Stimulated activated CD8-positive, alpha-beta memory T cell treated with anti-CD3 and anti-CD28 coated beads, Interleukin-4, amount 100 ng/mL, for 4 hours (primary cell): ENCODE measurements around the gene DNM1.
"Not testable (repeated sequence)": the region's sequence is repeated elsewhere in the genome, so short reads cannot be mapped to it uniquely, and the experiment has no call there.

Experiments used
- DNase-seq, 2 donors: peaks; one replicate each; pipeline ENCODE4 v3.0.0-alpha.2; 2020; ENCODE audit warnings: low read depth in 2 of 2, low spot score in 1 of 2

Gene DNM1

DNA sequence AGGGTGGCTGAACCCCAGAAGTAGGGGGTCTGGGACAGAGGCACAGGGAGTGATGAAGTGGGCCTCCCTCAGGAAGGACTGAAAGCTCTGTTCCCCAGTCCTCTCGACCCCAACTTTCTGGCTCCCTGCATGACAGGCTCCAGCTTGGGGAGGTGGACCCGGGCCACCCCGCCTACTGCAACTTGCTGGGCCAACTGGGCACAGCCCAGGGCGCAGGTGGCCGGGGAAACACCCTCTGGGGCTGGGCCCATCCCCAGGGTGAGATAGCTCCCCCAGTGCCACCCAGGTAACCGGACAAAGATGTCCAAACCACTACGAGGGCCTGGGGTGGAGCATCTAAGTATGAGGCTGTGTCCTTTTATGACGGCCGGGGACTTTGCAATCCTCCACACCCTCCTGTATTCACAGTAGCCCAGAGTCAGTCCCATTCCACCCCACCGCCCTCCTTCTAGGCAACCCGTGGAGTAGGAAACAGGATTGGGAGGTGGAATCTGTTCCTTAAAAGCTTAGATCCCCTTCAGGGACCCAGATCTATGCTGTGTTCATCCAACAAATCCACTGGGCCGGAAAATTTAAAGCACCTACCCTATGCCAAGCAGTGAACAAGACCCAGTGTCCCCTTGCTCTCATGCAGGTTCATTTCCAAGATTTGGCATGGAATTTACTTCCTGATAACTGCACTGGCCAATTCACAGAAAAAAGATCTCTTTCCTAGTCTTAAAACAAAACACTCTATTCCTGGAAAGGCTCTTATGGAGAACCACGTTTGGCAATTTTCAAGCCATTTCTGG is 19.9 kb downstream of the DNM1 start:
- DNase-seq: no peak

DNA sequence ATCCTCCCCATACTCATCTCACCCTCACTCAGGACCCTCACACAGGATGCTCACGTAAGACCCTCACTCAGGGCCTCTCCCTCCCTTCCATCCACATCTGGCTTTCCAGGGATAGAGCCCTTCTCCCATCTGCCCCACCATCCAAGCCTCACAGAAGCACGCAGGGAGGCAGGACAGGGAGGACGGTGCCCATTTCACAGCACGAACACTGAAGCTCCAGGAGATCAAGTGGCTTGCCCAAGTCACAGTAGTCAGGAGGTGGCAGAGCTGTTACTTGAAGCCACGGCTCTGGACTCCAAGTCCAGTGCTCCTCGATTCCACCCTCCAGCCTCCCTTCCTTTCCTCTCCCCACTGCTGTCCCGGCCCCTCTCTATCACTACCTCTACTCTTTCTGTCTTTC is 21.7 kb downstream of the DNM1 start:
- DNase-seq: no peak

DNA sequence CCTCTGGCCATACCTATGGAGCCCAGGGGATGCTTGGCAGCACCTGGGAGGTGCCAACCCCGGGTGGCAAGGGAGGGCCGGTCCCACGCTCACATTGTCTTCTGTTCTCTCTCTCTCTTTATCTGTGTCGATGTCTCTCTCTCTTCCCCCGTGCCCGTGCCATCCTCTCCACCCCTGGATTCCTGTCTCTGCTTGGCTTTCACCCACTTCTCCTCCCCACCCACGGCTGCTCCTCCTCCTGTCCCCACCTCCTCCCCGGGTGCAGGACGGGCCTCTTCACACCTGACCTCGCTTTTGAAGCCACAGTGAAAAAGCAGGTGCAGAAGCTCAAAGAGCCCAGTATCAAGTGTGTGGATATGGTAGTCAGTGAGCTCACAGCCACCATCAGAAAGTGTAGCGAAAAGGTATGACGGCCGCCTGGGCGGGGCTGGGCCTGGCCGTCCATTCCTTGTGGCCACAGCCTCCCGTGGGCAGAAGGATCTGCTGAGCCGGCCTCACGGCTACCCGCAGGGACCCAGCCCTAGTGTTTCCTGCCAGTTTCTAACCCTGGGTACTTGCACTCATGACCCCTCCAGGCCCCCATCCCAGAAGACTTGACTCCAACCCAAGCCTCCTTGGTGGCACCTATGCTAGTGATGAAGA is 22.7 kb downstream of the DNM1 start:
- no peak for DNase-seq

DNA sequence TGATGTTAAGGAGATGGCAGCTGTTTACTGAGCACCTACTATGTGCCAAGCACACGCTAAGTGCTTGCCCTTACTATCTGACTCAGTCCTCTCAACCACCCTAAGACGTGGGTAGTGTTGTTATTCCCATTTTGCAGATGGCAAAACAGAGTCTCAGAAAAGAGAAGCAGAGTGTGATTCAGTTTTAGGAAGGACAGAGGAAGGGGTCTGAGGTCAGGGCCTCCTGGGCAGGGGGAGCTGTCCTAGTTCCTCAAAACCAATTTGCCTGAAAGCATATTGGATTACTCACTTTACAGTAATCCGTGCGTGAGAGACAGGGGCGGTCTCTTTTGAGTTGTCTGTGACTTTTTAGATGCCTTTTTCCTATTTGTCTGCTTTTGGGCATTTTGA is 23.2 kb downstream of the DNM1 start:
- DNase-seq: no peak

DNA sequence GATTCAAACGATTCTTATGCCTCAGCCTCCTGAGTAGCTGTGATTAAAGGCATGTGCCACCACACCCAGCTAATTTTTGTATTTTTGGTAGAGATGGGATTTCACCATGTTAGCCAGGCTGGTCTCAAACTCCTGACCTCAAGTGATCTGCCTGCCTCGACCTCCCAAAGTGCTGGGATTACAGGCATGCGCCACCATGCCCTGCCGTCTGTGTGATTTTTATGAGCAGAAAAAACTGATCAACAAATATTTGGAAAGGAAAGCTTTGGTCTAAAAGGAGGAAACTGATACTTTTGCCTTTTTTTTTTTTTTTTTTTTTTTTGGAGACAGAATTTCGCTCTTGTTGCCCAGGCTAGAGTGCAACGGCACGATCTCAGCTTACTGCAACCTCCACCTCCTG is 27.7 kb downstream of the DNM1 start:
- not testable (repeated sequence) for DNase-seq

DNA sequence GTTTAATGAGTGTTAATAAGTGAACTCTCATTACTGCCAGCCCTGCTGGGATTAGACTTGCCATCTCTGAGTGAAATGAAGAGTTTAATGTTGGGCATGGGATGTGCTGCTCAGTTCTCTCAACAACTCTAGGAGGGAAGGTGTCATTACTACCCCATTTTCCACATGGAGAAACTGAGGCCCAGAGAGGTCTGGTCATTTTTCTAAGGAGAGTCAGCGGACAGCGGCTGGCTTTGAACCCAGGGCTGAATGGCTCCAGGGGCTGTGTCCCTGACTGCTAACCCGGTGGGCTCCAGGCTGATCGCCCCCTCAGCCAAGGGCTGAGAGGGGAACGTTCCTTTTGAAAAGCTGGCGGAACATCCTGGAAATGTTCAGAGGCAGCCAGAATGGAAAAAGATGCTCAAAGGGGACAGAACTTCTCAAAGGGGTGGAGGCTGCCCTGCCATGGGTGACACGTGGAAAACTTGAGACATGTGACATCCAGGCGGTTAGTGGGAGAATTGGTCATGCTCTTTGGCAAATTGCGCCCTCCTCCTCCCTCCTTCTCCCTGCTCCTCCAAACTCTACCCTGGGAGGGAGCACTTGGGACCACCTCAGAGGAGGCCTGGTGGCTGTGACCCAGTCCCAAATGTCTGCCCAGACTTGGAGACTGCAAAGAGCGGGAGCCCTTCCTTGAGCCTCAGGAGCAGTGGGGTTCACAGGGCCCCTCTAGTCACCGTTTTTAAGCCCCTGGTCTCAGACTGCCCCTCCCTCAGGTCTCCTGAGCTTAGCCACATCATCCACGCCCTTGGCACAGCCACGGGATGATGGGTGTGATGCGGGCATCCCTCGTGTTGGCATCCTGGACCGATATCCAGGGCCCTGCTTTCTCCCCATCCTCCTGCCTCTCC is 28.7 kb downstream of the DNM1 start:
- no peak for DNase-seq

DNA sequence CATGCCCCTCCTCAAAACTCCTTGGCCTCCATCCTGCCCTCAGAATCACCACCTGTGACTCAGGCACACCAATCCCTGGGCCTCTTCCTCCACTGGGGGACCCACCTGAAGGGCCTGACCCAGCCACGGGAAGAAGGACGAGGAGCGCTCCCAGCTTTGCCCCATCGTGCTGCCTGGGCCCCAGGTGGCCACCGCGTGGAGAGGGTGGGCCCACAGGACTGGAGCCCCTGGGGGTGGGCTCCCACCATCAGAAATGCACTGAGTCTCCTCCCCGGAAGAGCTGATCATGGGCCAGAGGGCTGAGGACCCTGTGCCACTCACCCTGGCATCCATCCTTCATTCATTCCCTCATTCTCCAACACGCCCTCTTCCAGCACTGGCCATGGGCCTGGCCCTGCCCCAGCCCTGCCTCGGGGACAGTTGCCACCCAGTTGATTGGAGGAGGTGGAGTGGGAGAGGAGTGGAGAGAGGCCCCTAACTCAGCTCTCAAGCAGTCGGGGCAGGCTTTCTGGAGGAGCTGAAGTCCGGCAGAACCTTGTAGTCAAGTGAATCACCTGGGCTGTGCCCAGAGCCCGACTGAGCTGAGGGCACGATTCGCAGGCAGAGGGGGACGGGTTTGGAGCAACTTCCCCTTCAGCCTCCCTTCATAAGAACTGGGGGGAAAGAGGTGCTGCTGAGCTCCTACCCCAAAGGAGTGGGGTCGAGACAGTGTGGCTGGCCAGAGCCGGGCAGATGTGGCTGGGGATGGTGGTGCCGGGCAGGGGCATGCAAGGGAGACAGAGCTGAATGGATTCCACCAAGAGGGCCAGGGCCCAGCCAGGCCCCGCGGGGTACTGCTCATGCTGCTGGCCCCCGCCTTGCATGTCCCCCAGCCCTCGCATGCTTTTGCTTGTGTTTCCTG is 29.6 kb downstream of the DNM1 start:
- DNase-seq: no peak

DNA sequence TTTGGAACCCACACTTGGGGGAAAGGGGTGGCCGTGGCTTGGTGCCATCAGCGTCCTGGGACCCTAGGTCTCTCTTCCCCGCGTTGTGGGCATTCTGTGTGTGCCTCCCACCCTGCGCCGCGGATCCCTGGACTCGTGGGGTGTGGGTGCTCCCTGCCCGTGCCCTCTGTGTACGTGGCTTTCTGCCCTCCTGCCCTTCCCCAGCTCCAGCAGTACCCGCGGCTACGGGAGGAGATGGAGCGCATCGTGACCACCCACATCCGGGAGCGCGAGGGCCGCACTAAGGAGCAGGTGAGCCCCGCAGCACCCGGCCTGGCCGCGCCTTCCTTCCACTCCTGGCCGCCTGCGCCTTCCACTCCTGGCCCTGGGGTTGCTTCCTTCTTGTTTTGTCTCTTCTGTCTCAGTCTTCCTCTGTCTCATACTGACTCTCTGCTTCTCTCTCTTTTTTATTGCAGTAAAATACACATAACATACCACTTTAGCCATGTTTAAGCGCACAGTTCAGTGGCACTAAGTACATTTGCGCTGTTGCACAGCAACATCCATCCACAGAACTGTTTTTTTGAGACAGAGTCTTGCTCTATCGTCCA is 30.7 kb downstream of the DNM1 start:
- no peak for DNase-seq

DNA sequence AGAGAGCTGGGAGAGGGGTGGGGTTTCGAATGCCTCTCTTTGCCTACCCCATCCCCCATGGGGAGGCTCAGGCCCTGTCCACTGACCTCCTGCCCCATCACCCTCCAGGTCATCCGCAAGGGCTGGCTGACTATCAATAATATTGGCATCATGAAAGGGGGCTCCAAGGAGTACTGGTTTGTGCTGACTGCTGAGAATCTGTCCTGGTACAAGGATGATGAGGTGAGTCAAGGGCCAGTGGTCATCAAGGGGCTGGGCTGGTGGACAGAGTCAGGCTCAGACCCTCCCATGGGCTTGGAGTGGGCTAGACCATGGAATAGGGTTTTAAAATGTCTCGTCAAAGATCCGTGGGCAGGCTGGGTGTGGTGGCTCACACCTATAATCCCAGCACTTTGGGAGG is 38.9 kb downstream of the DNM1 start:
- DNase-seq: no peak

DNA sequence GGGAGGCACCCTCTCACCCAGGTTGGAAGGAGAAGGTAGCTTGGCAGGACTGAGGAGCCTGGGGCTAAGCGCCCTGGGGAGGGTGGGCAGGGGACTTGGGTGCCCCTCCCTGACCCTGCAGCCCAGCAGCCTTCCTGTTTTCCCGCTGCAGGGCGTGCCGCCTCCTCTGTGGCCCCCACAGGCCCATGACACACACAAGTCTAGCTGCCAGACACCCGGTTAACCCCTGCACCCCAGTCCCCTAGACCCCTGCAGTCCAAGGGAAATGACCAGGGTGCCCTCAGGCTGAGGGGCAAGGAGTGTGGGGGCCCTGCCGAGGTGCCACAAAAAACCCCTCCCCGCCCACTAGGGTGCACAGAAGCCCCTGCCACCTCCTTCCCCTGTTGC is 39.6 kb downstream of the DNM1 start:
- DNase-seq: no peak

DNA sequence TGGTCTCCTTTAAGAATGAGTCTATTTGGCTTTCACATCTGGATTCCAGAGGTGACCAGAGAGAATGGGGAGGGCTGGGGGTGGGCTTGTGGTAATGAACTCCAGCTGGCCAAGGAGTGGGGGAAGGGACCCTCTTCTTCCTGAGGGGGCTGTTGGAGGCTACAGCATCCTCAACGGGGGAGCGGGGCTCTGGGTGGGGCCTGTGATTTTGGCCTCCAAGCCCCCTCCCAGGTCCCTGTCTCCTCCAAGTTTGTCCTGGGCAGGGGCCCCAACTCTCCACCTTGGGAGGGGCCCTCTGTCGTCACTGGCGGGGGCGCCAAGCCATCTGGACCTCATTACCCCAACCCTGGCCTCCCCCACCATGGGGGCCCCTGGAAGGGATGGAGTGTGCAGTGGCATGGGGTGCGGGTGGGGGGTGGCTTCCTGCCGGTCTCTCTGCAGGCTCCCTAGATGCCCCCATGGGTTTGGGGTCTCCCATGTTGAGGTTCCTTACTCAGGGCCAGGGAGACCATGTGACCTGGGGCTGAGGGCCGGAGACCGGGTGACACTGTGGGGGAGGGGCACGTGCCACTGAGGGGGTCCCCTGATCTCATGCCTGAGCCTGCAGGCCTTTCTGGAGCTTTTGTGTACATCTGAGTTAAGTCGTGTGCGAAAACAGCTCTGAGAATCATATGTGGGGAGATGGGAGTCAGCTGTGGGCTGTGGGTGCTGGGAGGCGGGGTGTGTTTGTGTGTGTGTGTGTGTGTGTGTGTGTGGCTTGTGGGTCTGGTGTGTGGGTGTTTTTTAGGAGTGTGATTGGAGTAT is 40.2 kb downstream of the DNM1 start:
- DNase-seq: no peak

DNA sequence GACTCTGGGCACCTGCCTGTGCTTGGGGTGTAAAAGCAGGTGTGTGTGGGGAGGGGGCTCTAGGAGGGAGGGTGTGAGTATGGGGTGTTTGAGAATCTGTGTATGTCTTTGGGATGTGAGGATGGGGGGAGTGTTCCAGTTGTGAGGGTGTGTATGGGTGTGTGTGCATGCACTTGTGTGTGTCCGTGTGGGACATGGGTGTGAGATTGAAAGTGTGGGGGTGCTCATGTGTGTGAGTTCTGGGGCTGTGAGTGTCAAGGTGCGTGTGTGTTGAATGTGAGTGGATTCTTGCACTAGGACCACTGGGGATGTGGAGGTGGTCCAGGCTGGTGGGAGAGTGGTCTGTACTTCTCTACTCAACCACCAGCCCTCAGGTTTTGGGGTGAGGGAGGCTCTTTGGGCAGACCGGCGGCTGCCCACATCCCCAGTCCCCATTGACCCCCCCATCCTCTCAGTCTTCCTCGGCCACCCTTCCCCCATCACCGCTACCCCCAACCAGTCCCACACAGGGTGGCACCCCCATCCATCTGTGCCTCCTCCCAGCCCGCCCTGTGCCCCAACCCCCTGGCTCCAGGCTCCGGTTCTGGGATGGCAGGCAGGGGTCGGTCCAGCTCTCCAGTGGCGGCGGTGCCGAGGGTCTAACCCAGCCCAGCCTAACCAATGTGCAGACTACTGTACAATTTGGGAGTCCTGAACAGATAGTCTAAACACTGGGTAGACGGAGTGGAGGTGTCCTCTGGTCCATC is 41.1 kb downstream of the DNM1 start:
- DNase-seq: no peak

DNA sequence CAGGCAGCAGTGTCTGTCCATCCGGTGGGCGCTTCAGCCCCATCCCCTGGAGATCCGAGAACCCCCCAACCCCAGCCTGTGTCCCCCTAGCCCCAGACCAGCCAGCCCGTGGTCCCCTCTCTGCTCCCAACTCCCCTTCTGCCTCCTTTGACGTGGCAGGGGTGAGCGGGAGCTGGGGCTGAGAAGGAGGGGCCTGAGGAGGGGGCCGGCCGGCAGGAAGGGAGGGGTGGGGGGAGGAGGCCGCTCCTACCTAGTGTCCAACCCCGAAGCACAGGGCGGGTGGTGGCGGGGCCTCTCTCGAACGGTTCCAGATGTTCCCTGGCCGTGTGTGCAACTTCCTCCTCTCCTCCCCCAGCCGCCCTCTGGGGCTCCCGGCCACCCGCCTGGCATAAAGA is 41.7 kb downstream of the DNM1 start:
- no peak for DNase-seq

DNA sequence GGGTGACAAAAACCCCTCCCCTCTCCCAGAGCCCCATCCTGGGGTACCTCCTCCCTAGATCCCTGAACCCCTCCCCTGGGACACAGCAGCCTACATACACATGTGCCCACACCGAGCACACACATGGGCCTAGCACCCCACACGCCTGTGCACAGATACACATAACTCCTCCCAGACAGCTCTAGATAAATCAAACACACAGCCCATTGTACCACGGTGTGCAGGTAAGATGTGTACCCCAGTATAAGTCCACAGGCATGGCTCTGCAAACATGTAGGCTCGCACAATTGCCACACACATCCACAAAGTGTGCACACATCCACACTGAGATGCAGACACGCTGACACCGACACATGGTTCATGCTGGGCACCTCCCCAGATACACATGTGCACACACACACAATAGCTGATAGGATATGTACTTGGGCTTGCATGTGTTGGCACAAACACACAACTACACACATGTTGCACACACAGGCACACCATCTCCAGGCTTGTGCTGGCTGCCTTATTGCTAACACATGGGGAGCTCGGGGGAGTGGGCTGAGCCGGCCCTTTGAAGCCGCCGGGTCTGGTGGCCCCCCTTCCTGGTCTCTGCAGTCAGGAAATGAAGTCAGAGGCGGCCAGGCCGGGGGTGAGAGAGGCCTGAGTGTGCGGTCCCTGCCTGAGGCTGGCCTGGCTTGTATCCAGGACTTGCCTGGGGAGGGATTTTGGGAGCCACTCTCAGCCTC is 42.4 kb downstream of the DNM1 start:
- no peak for DNase-seq

DNA sequence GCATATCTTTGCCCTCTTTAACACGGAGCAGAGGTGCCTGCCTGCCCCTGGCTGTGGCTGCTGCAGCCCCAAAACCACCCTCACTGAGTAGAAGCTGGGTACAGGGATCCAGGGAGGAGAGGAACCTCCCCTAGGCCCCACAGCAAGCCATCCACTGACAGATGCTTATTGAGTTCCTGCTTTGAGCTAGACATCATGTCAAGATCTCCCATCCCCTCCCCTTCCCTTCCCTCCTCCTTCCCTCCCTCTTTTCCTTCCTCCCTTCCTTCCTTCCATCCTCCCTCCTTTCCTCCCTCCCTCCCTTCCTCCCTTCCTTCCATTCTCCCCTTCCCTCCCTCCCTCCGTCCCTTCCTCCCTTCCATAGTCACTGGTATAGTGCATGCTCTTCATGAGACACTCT is 43.3 kb downstream of the DNM1 start:
- DNase-seq: no peak

DNA sequence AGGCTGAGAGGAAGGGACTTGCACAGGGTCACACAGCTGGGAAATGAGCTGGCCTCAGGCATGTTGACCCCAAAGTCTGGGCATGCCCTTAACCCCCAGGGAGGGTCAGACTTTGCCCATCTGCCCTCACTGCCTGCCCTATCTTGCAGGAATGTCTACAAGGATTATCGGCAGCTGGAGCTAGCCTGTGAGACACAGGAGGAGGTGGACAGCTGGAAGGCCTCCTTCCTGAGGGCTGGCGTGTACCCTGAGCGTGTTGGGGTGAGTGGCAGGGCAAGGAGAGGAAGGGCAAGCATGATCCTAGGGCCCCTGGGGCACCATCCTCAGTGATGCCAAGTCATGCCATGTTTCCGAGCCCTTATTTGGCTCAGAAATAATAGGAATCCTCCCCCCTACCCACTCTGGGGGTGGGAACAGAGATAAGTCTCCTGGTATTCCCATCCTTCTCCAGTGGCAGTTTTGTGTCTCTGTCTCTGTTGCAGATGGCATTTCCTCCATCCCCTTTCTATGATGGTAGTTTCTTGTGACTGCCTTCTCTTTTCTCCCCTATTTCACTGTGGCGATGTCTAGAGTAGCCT is 44.1 kb downstream of the DNM1 start:
- no peak for DNase-seq

DNA sequence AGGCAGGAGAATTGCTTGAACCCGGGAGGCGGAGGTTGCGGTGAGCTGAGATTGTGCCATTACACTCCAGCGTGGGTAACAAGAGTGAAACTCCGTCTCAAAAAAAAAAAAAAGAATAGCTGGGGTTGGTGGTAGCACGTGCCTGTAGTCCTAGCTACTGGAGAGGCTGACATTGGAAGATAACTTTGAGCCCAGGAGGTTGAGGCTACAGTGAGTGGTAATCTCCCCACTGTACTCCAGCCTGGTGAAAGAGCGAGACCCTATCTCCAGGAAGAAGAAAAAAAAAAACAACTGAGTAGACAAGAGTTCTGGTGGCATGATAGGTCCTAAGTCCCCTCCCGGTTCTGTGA is 46.4 kb downstream of the DNM1 start:
- DNase-seq: no peak
